OCI-LY3 (cell line): Measurements from ENCODE around the gene GLP2R.

ENCODE experiments used
- CTCF ChIP-seq: fragments of 200-600, 300-600 bp; sonication (generic); IDR thresholded peaks from 2 replicates; pipeline ENCODE4 v1.5.1; 2014; ENCODE audit warnings: antibody characterized with exemption, low read length, low read depth
- EZH2phosphoT487 ChIP-seq: fragments of 200-600 bp; shearing (Covaris generic); IDR thresholded peaks from 2 replicates; pipeline ENCODE4 v1.6.1; 2018; ENCODE audit warnings: antibody characterized with exemption, mixed run types, low read depth

GRCh38 chr17:9802294-9802693 is 23.4 kb upstream of the GLP2R start:
- TF ChIP-seq CTCF (no peak), EZH2phosphoT487 (no peak)
